Measurements from ENCODE around the gene FADS1.
A peak's percentile ranks its signal among the peaks of the same experiment; 100 is the strongest.

FADS1 gene

GRCh38 chr11:61757213-61757862, 59.5 kb downstream of the FADS1 start:
- no peak overlapping the region for H3K27ac ChIP-seq (replicated peaks)
- no peak for DNase-seq (ENCODE audit: low read depth in 1 of 2, low spot score in 1 of 2)

GRCh38 chr11:61756452-61757212, 60.2 kb downstream of the FADS1 start:
- peak in 1 of 2 experiments; percentile 29 for DNase-seq (ENCODE audit: low read depth in 1 of 2, low spot score in 1 of 2)
- H3K27ac ChIP-seq (replicated peaks): no peak overlapping the region
- no peak overlapping the region for H3K4me3 ChIP-seq (replicated peaks; ENCODE audit: insufficient read depth, low read length)
- peaks cover 17% of the 10 kb centered on the region for H3K27me3 ChIP-seq (ENCODE audit: insufficient read depth, poor library complexity, severe bottlenecking)
- TF ChIP-seq GABPA (IDR thresholded peaks at IDR 0.05; ENCODE audit: low read depth) (no peak), CTCF (IDR thresholded peaks at IDR 0.05; ENCODE audit: insufficient read depth, low read length) (no peak), REST (IDR thresholded peaks at IDR 0.05; ENCODE audit: insufficient replicate concordance, low read depth) (no peak), POLR2AphosphoS5 (IDR thresholded peaks at IDR 0.05; ENCODE audit: low read depth) (no peak), SPI1 (IDR thresholded peaks at IDR 0.05; ENCODE audit: borderline replicate concordance, low read depth) (no peak)

More at GRCh38 chr11:61757213-61757862, 59.5 kb downstream of the FADS1 start:
- no peak for TF ChIP-seq SPI1 (IDR thresholded peaks at IDR 0.05; ENCODE audit: borderline replicate concordance, low read depth)
- no peak for TF ChIP-seq POLR2AphosphoS5 (IDR thresholded peaks at IDR 0.05; ENCODE audit: low read depth)
- no peak for TF ChIP-seq CTCF (IDR thresholded peaks at IDR 0.05; ENCODE audit: insufficient read depth, low read length)
- no peak for TF ChIP-seq REST (IDR thresholded peaks at IDR 0.05; ENCODE audit: insufficient replicate concordance, low read depth)
- no peak for TF ChIP-seq GABPA (IDR thresholded peaks at IDR 0.05; ENCODE audit: low read depth)
- Histone ChIP-seq H3K4me3 (replicated peaks; ENCODE audit: insufficient read depth, low read length) (no peak overlapping the region), H3K27me3 (ENCODE audit: insufficient read depth, poor library complexity, severe bottlenecking) (peaks cover 10% of the 10 kb centered on the region)

DNA sequence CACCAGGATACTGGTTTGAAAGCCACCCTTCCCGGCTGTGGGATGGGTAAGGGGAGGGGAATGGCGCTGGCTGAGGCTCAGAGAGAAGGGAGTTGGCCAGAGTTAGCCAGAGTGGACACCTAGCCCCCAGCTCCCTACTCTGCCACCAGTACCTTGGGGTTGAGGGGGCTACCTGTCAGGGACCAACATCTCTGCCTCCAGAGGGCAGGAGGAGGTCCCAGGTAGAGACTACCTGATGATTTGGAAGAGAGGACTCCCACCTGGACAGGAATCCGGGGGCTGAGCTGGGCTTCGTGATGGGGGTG, 60.7 kb downstream of the FADS1 start:
- Histone ChIP-seq H3K4me3 (replicated peaks; ENCODE audit: insufficient read depth, low read length) (no peak overlapping the region), H3K27ac (replicated peaks) (no peak overlapping the region), H3K27me3 (ENCODE audit: insufficient read depth, poor library complexity, severe bottlenecking) (peaks cover 20% of the 10 kb centered on the region)
- no peak for TF ChIP-seq REST (IDR thresholded peaks at IDR 0.05; ENCODE audit: insufficient replicate concordance, low read depth)
- no peak for TF ChIP-seq SPI1 (IDR thresholded peaks at IDR 0.05; ENCODE audit: borderline replicate concordance, low read depth)
- TF ChIP-seq GABPA (IDR thresholded peaks at IDR 0.05; ENCODE audit: low read depth): no peak
- TF ChIP-seq CTCF (IDR thresholded peaks at IDR 0.05; ENCODE audit: insufficient read depth, low read length): no peak
- no peak for TF ChIP-seq POLR2AphosphoS5 (IDR thresholded peaks at IDR 0.05; ENCODE audit: low read depth)
- no peak for DNase-seq (ENCODE audit: low read depth in 1 of 2, low spot score in 1 of 2)

Data from HL-60 (cell line).